Mesenchymal stem cell (in vitro differentiated cells and primary cell): Measurements from ENCODE around the gene SCYL1.
A peak's percentile ranks its signal among the peaks of the same experiment; 100 is the strongest.

Source experiments
- DNase-seq: peaks from one replicate; pipeline ENCODE4 v3.0.0-alpha.2; 2013
- H2AFZ ChIP-seq: one replicate; pipeline ENCODE4 v1.6.1; 2013; ENCODE audit warnings: low read depth, mild to moderate bottlenecking, control low read depth, inconsistent platforms, low read length, moderate library complexity
- H2AK5ac ChIP-seq: 2 replicates; pipeline ENCODE4 v1.6.1; 2013; ENCODE audit warnings: low read length, moderate library complexity, mild to moderate bottlenecking, inconsistent platforms; ENCODE audit not compliant: severe bottlenecking
- H2BK120ac ChIP-seq: one replicate; pipeline ENCODE4 v1.6.1; 2013; ENCODE audit warnings: low read depth, mild to moderate bottlenecking, inconsistent platforms, low read length, moderate library complexity
- H2BK12ac ChIP-seq, 2 experiments: one replicate each; pipeline ENCODE4 v1.6.1; 2013; ENCODE audit warnings: inconsistent platforms in 2 of 2, low read length in 2 of 2, mild to moderate bottlenecking in 2 of 2, moderate library complexity in 2 of 2, control low read depth in 1 of 2
- H2BK15ac ChIP-seq: one replicate; pipeline ENCODE4 v1.6.1; 2013; ENCODE audit warnings: mild to moderate bottlenecking, low read depth, inconsistent platforms; ENCODE audit not compliant: poor library complexity, severe bottlenecking
- H2BK5ac ChIP-seq: 2 replicates; pipeline ENCODE4 v1.6.1; 2013; ENCODE audit warnings: low read depth, mild to moderate bottlenecking, low read length, control low read depth, inconsistent platforms; ENCODE audit not compliant: poor library complexity, severe bottlenecking
- H3K14ac ChIP-seq, 2 experiments: one replicate each; pipeline ENCODE4 v1.6.1; 2013; ENCODE audit warnings: inconsistent platforms in 2 of 2, low read length in 2 of 2, control low read depth in 1 of 2, mild to moderate bottlenecking in 1 of 2, moderate library complexity in 1 of 2
- H3K18ac ChIP-seq, 2 experiments: one replicate each; pipeline ENCODE4 v1.6.1; 2013; ENCODE audit warnings: inconsistent platforms in 2 of 2, low read length in 2 of 2, control low read depth in 1 of 2, low read depth in 1 of 2, mild to moderate bottlenecking in 1 of 2
- H3K23ac ChIP-seq, 2 experiments: one replicate each; pipeline ENCODE4 v1.6.1; 2013; ENCODE audit warnings: inconsistent platforms in 2 of 2, low read length in 2 of 2, mild to moderate bottlenecking in 2 of 2, moderate library complexity in 2 of 2, control low read depth in 1 of 2
- H3K27ac ChIP-seq: 2 replicates; pipeline ENCODE4 v1.5.1; 2013; ENCODE audit warnings: mild to moderate bottlenecking, moderate library complexity, low read length, control low read depth, inconsistent platforms; ENCODE audit not compliant: poor library complexity, severe bottlenecking
- H3K27me3 ChIP-seq, 2 experiments: 2 replicates each; pipeline versions ENCODE4 v1.6.1 to v1.7.0; 2013; ENCODE audit warnings: low read length in 2 of 2, mild to moderate bottlenecking in 2 of 2, moderate library complexity in 2 of 2, control low read depth in 1 of 2, inconsistent platforms in 1 of 2; ENCODE audit not compliant: control insufficient read depth in 1 of 2, insufficient read depth in 1 of 2
- H3K36me3 ChIP-seq, 2 experiments: 2 replicates each; pipeline versions ENCODE4 v1.6.1 to v1.7.0; 2013; ENCODE audit warnings: low read length in 2 of 2, control low read depth in 1 of 2, inconsistent platforms in 1 of 2, low read depth in 1 of 2, mild to moderate bottlenecking in 1 of 2; ENCODE audit not compliant: insufficient read depth in 2 of 2, control insufficient read depth in 1 of 2
- H3K4ac ChIP-seq, 2 experiments: one replicate each; pipeline ENCODE4 v1.6.1; 2013; ENCODE audit warnings: inconsistent platforms in 2 of 2, low read length in 2 of 2, mild to moderate bottlenecking in 2 of 2, moderate library complexity in 2 of 2, control low read depth in 1 of 2, low read depth in 1 of 2
- H3K4me1 ChIP-seq: 2 replicates; pipeline ENCODE4 v1.6.1; 2013; ENCODE audit warnings: low read depth, low read length, control low read depth; ENCODE audit not compliant: control insufficient read depth, insufficient read depth
- H3K4me2 ChIP-seq: 2 replicates; pipeline ENCODE4 v1.6.1; 2013; ENCODE audit warnings: low read length, mild to moderate bottlenecking, inconsistent platforms; ENCODE audit not compliant: poor library complexity, severe bottlenecking
- H3K4me3 ChIP-seq, 2 experiments: 2 replicates each; pipeline versions ENCODE4 v1.5.1 to v1.7.0; 2013; ENCODE audit warnings: low read length in 2 of 2, mild to moderate bottlenecking in 2 of 2, control low read depth in 1 of 2, low read depth in 1 of 2; ENCODE audit not compliant: insufficient read depth in 1 of 2
- H3K79me1 ChIP-seq: replicated peaks from 2 replicates; pipeline ENCODE4 v1.6.1; 2013; ENCODE audit warnings: mild to moderate bottlenecking, control low read depth, low read length, inconsistent platforms; ENCODE audit not compliant: poor library complexity, severe bottlenecking
- H3K9ac ChIP-seq: 2 replicates; pipeline ENCODE4 v1.7.0; 2013; ENCODE audit warnings: mild to moderate bottlenecking, low read length, moderate library complexity
- H3K9me3 ChIP-seq: 2 replicates; pipeline ENCODE4 v1.7.0; 2013; ENCODE audit warnings: mild to moderate bottlenecking, low read length; ENCODE audit not compliant: control insufficient read depth
- H4K8ac ChIP-seq: one replicate; pipeline ENCODE4 v1.6.1; 2013; ENCODE audit warnings: inconsistent platforms, mild to moderate bottlenecking, low read length, moderate library complexity
- H4K91ac ChIP-seq: one replicate; pipeline ENCODE4 v1.6.1; 2013; ENCODE audit warnings: mild to moderate bottlenecking, low read length, inconsistent platforms
- WGBS: methylation state at CpG from one replicate; pipeline ENCODE4 v1.1.7; 2013; ENCODE audit warnings: mixed read lengths; 5-methylcytosine and 5-hydroxymethylcytosine counted together

Gene SCYL1

GRCh38 chr11:65576232-65576866, 51.5 kb downstream of the SCYL1 start:
- Histone ChIP-seq H2AFZ (no peak overlapping the region), H2BK5ac (no peak overlapping the region), H3K14ac (peak overlapping the region in 1 of 2 experiments; percentile 57), H2AK5ac (peak overlapping the region; percentile 12), H3K4me1 (peaks cover 46% of the 10 kb centered on the region), H3K18ac (peak overlapping the region; percentile 70 to 95), H2BK120ac (peak overlapping the region; percentile 69), H4K91ac (peak overlapping the region; percentile 94), H3K9me3 (no peaks in the 10 kb centered on the region), H3K9ac (peak overlapping the region; percentile 90), H3K4ac (peak overlapping the region; percentile 10 to 64), H3K27me3 (no peaks in the 10 kb centered on the region), H3K4me2 (peak overlapping the region; percentile 62), H4K8ac (peak overlapping the region; percentile 87), H3K23ac (no peak overlapping the region), H3K27ac (peak overlapping the region; percentile 62), H2BK15ac (peak overlapping the region; percentile 92), H3K4me3 (peak overlapping the region; percentile 74 to 89), H2BK12ac (peak overlapping the region; percentile 51 to 55), H3K36me3 (peaks cover 26 to 36% of the 10 kb centered on the region in 2 experiments), H3K79me1 (peaks cover 21% of the 10 kb centered on the region)
- DNase-seq, result no peak
- 15% methylated on average over 16 of the region's 26 CpGs for WGBS

- Histone ChIP-seq H3K18ac (peak overlapping the region; percentile 64 to 71), H3K36me3 (peaks cover 34 to 41% of the 10 kb centered on the region in 2 experiments)
Measured at GRCh38 chr11:65576867-65577755, 52.2 kb downstream of the SCYL1 start.

GRCh38 chr11:65577756-65578109, 52.9 kb downstream of the SCYL1 start:
- peak overlapping the region; percentile 51 for H3K4me2 ChIP-seq
- no peak for DNase-seq
- H3K9me3 ChIP-seq, result no peaks in the 10 kb centered on the region
- no peak overlapping the region for H2BK5ac ChIP-seq
- H3K4ac ChIP-seq, result peak overlapping the region; percentile 10 to 46
- H3K27ac ChIP-seq, result peak overlapping the region; percentile 43
- H4K91ac ChIP-seq, result peak overlapping the region; percentile 62
- H2BK15ac ChIP-seq, result peak overlapping the region; percentile 50
- no peak overlapping the region for H2BK120ac ChIP-seq
- H3K36me3 ChIP-seq, result peaks cover 39 to 45% of the 10 kb centered on the region in 2 experiments
- H3K27me3 ChIP-seq, result no peaks in the 10 kb centered on the region
- peak overlapping the region in 1 of 2 experiments; percentile 89 for H3K4me3 ChIP-seq
- peak overlapping the region; percentile 45 for H4K8ac ChIP-seq
- peaks cover 21% of the 10 kb centered on the region for H3K79me1 ChIP-seq
- peak overlapping the region; percentile 90 for H3K9ac ChIP-seq
- H3K4me1 ChIP-seq, result peaks cover 41% of the 10 kb centered on the region
- H2BK12ac ChIP-seq, result peak overlapping the region; percentile 38 to 70
- 72% methylated on average over 8 of the region's 8 CpGs for WGBS
- H3K23ac ChIP-seq, result no peak overlapping the region
- no peak overlapping the region for H2AFZ ChIP-seq
- H3K18ac ChIP-seq, result peak overlapping the region; percentile 64 to 71
- no peak overlapping the region for H3K14ac ChIP-seq
- H2AK5ac ChIP-seq, result peak overlapping the region; percentile 45

More at GRCh38 chr11:65576867-65577755, 52.2 kb downstream of the SCYL1 start:
- Histone ChIP-seq H2BK15ac (peak overlapping the region; percentile 38), H2BK120ac (peak overlapping the region; percentile 69), H2BK12ac (peak overlapping the region; percentile 51 to 70), H2AFZ (no peak overlapping the region), H3K9me3 (no peaks in the 10 kb centered on the region), H3K27ac (peak overlapping the region; percentile 62), H4K91ac (peak overlapping the region; percentile 85), H3K4ac (peak overlapping the region; percentile 10 to 46), H3K4me3 (peak overlapping the region; percentile 12 to 89), H3K23ac (no peak overlapping the region), H3K79me1 (peaks cover 21% of the 10 kb centered on the region), H2AK5ac (peak overlapping the region; percentile 45), H3K14ac (peak overlapping the region in 1 of 2 experiments; percentile 8), H3K4me2 (peak overlapping the region; percentile 62), H2BK5ac (no peak overlapping the region), H3K27me3 (no peaks in the 10 kb centered on the region), H3K4me1 (peaks cover 41% of the 10 kb centered on the region), H4K8ac (peak overlapping the region; percentile 21), H3K9ac (peak overlapping the region; percentile 90)
- 53% methylated on average over 16 of the region's 18 CpGs for WGBS
- peak; percentile 78 for DNase-seq

- Histone ChIP-seq H4K91ac (peak overlapping the region; percentile 62), H3K27me3 (no peaks in the 10 kb centered on the region), H3K4ac (no peak overlapping the region), H2BK12ac (peak overlapping the region in 1 of 2 experiments; percentile 70), H3K27ac (no peak overlapping the region), H3K9ac (peak overlapping the region; percentile 90), H3K36me3 (peaks cover 43 to 44% of the 10 kb centered on the region in 2 experiments), H3K14ac (no peak overlapping the region), H2BK5ac (no peak overlapping the region), H3K4me3 (peak overlapping the region in 1 of 2 experiments; percentile 89), H2BK120ac (no peak overlapping the region), H3K4me1 (peaks cover 39% of the 10 kb centered on the region), H2BK15ac (no peak overlapping the region), H3K23ac (peak overlapping the region in 1 of 2 experiments; percentile 11), H2AFZ (no peak overlapping the region), H4K8ac (peak overlapping the region; percentile 45), H3K4me2 (no peak overlapping the region), H3K18ac (peak overlapping the region in 1 of 2 experiments; percentile 71), H3K9me3 (no peaks in the 10 kb centered on the region), H3K79me1 (peaks cover 21% of the 10 kb centered on the region), H2AK5ac (no peak overlapping the region)
- no peak for DNase-seq
- 92% methylated on average over 7 of the region's 7 CpGs for WGBS
Measured at GRCh38 chr11:65578134-65578533, 53.3 kb downstream of the SCYL1 start.
